ENCODE results near the gene NRN1L.

Gene NRN1L

DNA sequence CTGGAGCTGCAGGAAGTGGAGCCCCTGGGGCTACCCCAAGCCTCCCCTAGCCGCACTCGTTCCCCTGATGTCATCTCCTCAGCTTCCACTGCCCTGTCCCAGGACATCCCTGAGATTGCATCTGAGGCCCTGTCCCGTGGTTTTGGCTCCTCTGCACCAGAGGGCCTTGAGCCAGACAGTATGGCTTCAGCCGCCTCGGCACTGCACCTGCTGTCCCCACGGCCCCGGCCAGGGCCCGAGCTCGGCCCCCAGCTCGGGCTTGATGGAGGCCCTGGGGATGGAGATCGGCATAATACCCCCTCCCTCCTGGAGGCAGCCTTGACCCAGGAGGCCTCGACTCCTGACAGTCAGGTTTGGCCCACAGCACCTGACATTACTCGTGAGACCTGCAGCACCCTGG is 4.1 kb upstream of the NRN1L start:
- DNase-seq (ENCODE audit: extremely low spot score, insufficient read length, low read depth) (no peak), FAIRE-seq (no peak)

DNA sequence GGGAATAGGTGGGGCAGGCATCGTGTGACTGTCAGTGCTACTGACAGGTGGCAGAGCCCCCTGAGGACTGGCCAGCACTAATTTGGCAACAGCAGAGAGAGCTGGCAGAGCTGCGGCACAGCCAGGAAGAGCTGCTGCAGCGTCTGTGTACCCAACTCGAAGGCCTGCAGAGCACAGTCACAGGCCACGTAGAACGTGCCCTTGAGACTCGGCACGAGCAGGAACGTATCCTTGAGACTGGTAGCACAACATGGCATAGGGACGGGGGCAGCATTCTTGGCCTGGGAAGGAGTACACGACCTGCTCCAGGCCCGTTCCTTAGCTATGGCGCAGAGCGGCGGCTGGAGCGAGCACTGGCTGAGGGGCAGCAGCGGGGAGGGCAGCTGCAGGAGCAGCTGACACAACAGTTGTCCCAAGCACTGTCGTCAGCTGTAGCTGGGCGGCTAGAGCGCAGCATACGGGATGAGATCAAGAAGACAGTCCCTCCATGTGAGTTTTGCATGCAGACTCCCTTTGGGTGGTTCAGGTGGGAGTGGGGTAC is 3.0 kb upstream of the NRN1L start:
- DNase-seq (ENCODE audit: extremely low spot score, insufficient read length, low read depth) (no peak), FAIRE-seq (no peak)

DNA sequence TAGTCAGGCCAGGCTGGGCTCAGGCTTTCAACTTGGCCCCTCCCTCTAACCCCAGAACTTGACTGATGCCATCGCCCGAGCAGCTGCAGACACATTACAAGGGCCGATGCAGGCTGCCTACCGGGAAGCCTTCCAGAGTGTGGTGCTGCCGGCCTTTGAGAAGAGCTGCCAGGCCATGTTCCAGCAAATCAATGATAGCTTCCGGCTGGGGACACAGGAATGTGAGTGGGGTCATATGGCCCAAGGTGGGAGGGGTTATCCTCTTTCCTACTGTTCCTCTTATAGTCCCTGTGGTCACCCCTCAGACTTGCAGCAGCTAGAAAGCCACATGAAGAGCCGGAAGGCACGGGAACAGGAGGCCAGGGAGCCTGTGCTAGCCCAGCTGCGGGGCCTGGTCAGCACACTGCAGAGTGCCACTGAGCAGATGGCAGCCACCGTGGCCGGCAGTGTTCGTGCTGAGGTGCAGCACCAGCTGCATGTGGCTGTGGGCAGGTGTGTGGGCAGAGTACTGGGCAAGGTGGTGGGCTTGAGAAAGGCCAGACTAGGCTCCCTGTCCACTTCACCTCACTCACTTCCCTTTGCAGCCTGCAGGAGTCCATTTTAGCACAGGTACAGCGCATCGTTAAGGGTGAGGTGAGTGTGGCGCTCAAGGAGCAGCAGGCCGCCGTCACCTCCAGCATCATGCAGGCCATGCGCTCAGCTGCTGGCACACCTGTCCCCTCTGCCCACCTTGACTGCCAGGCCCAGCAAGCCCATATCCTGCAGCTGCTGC is 2.1 kb upstream of the NRN1L start:
- FAIRE-seq (no peak), DNase-seq (ENCODE audit: extremely low spot score, insufficient read length, low read depth) (no peak)

DNA sequence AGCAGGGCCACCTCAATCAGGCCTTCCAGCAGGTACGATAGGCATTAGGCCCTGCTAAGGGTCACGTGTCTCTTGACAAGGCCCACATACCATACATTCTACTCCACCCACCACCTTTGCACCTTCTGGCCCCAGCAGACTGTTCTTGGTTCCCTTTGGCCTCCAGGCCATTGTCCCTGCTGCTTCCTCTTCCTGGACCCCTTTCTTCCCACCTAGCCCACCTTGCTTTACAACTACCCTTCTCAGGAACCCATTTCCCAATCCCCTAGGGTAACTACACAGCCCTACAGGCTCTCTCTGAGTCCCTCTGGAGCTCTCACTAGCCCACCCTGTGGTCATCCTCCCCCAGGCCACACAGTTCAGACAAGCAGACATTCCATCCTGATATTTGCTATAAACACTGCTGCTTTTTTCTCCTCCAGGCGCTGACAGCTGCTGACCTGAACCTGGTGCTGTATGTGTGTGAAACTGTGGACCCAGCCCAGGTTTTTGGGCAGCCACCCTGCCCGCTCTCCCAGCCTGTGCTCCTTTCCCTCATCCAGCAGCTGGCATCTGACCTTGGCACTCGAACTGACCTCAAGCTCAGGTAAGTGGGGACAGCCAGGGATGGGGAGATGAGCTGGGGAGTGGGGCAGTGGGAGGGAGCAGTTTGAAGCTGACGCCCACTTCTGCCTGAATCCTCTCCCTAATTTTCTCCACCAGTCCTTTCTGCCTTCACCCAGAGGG is 1.4 kb upstream of the NRN1L start:
- FAIRE-seq: peak; percentile 67
- DNase-seq (ENCODE audit: extremely low spot score, insufficient read length, low read depth): no peak

DNA sequence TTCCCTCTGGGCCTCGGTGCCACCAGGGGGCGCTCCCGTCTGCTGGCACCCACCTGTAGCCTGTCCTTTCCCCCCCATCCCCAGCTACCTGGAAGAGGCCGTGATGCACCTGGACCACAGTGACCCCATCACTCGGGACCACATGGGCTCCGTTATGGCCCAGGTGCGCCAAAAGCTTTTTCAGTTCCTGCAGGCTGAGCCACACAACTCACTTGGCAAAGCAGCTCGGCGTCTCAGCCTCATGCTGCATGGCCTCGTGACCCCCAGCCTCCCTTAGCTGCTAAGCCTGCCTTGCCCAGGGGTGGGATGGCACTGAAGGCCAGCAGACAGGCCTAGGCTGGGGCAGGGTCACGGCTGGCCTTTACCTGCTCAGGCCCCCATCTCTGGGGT is 818 bp upstream of the NRN1L start:
- FAIRE-seq: no peak
- DNase-seq (ENCODE audit: extremely low spot score, insufficient read length, low read depth): peak; percentile 71

DNA sequence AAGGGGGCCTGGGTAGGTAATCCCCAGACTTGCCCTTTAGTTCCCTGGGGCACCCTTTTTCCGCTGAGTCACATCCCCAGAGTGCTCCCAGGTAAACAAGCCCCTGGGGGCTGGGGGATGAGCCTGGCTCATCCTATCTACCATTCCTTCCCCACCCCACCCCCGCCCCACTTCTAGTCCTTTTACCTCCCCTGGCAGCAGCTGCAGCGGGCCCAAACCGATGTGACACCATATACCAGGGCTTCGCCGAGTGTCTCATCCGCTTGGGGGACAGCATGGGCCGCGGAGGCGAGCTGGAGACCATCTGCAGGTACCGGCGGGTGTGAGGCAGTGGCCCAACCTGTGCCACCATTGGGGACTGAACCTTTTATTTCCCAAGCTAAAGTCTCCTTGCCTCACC is 860 bp downstream of the NRN1L start:
- DNase-seq (ENCODE audit: extremely low spot score, insufficient read length, low read depth) (no peak), FAIRE-seq (no peak)

DNA sequence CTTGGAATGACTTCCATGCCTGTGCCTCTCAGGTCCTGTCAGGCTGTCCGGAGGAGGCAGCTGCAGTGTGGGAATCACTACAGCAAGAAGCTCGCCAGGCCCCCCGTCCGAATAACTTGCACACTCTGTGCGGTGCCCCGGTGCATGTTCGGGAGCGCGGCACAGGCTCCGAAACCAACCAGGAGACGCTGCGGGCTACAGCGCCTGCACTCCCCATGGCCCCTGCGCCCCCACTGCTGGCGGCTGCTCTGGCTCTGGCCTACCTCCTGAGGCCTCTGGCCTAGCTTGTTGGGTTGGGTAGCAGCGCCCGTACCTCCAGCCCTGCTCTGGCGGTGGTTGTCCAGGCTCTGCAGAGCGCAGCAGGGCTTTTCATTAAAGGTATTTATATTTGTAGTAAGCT is 1.3 kb downstream of the NRN1L start:
- FAIRE-seq (no peak), DNase-seq (ENCODE audit: extremely low spot score, insufficient read length, low read depth) (no peak)

DNA sequence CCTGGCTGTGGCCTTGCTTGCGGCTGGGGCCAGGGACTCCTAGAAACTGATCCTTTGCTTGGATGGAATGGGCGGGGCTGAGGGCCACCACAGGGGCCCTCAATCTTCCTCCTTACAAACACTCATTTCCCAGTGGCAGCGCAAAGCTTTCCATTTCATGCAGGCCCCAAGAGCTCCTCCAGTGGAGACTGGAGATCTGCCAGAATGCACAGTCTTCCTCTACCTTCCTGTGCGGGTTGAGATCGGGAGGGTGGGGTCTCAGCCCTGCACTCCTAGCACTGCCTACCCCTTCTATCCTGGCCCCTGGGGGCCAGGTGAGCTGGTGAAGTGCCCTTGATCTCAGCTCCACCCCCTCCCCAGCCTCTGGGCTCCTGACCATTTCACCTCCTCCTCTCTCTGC is 1.7 kb downstream of the NRN1L start:
- FAIRE-seq (no peak), DNase-seq (ENCODE audit: extremely low spot score, insufficient read length, low read depth) (no peak)

DNA sequence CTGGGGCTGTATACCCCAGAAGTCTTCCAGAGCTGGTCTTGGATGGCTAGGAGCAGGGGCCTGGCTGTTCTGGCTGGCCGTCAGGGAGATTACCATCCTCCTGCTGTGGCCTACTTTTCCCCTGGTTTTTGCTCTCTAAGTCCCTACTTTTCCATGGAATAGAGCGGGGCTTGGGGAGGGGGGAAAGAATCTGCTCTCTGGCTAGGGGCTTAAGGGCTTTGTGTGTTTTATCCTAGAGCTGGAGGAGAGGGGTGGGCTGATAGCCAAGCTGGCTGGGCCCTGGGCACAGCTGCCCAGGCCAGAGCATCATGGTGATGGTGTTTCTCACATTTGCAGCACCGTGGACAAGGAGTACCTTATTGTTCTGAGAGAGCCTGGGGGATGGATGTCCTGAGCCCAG is 3.6 kb downstream of the NRN1L start:
- DNase-seq (ENCODE audit: extremely low spot score, insufficient read length, low read depth): no peak
- no peak for FAIRE-seq

DNA sequence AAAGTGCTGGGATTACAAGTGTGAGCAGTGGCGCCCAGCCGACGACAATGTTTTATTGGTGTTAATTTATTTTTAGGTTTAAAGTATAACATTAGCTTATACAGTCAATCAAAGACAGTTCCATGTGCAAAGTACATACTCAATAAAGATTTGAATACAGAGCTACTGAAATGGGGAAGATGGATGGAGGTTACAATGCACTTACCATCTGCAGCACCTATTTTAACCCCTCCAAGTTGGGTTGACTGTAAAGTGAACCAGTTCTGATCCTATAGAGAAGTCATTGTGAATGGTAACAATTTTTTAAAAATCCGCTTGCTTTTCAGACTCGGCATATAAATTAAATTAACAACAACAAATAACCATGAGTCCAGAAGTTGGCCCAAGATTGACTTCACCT is 7.7 kb downstream of the NRN1L start:
- DNase-seq (ENCODE audit: extremely low spot score, insufficient read length, low read depth) (no peak), FAIRE-seq (no peak)

DNA sequence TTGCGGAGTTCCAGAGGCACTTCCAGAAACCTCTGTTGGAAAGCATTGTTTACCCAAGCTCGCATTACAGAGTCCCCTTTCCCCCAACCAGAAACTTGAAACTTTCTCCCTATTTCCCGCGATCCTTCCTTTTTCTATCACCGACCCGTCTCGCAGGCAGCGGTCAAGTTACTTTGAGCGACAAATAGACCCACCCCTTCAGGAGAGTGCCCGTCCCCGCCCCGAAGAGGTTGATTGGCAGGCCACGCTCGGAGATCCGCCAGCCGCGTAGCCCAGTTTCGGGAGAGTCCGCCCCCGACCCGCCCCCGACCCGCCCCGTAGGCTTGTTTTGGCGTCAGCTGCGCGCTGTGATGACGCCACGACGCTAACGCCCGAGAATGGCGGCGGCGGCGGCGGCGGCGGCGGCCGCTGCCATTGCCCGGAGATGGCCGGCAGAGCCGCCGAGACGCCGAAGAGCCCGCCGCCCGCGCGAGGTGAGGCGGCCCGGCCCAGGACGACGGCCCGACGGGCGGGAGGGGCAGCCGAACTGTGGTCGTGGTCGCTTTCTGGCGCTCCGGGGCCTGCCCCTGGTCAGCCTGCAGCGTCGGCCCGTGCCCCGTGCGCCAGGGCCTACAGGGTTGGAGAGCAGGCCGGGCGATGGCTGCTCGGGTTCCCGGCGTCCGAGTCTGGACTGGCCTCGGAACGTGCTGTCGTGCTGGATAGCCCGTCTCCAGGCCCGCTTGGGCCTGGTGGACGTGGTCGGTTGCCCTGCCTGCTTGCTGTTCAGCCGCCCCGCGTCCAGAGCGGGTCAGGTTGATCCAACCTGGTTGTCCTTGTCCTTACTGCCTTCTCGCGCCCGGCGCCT is 8.4 kb downstream of the NRN1L start, which contains the start of gene PSKH1:
Gene PSKH1 (plus strand): TSS at position 356 of the 844 bp plus-strand sequence. CDS start 15,496 bp downstream, outside the sequence.
- peak; percentile 80 for FAIRE-seq
- DNase-seq (ENCODE audit: extremely low spot score, insufficient read length, low read depth): peak; percentile 99

DNA sequence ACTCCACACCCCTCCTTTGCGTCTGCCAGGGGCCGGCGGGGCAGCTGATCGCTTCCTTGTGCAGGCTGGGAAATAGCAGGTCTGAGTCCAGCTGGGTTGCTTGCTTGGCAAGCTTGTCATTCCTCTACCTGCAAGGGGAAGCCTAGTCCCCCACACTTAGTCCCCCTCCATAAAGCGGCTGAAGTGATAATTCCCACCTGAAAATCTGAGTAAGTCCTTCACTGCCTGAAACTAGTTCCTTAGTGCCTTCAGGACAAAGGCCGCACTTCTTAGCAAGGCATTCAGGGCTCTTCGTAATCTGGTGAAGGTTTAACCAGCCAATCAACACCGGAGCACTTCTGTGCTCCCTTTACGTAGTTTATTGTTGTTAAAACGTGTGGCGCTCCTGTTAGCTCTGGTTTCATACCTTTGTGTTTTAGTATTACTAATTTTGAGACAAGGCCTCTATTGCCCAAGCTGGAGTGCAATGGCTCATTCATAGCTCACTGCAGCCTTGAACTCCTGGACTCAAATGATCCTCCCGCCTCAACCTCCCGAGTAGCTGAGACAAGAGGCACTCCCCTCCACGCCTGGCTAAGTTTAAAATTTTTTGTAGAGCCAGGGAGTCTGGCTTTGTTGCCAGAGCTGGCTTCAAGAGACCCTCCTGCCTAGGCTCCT is 9.2 kb downstream of the NRN1L start:
- DNase-seq (ENCODE audit: extremely low spot score, insufficient read length, low read depth) (no peak), FAIRE-seq (no peak)

DNA sequence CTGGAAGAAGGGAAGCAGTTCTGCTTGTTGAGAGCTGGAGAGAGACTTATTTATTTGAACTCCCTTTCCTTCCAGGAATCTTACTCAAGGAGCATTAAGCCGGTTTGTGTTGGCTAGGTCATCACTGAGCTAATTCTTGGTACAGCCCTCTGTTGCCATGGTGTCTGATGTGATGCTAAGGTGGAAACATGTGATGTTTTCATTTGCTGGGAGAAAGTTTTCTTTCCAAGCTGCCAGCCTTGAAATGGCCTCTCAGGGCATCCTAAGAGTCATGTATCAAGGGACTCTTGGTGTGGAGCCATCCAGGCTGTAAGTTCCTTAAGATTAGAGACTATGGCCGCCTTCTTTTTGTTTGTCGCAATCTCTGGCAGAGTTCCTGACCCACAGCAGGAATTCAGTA is 12.5 kb downstream of the NRN1L start:
- DNase-seq (ENCODE audit: extremely low spot score, insufficient read length, low read depth) (no peak), FAIRE-seq (no peak)

DNA sequence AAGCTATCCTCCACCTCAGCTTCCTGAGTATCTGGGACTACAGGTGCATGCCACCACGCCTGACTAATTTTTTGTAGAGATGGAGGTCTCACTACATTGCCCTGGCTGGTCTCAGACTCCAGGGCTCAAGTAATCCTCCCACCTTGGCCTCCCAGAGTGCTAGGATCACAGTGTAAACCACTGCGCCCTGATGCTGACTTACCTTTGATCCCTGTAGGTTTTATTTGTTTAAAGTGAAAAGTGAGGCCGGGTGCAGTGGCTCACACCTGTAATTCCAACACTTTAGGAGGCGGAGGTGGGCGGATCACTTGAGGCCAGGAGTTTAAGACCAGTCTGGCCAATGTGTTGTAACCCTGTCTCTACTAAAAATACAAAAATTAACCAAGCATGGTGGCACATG is 17.0 kb downstream of the NRN1L start:
- no peak for FAIRE-seq
- no peak for DNase-seq (ENCODE audit: extremely low spot score, insufficient read length, low read depth)

DNA sequence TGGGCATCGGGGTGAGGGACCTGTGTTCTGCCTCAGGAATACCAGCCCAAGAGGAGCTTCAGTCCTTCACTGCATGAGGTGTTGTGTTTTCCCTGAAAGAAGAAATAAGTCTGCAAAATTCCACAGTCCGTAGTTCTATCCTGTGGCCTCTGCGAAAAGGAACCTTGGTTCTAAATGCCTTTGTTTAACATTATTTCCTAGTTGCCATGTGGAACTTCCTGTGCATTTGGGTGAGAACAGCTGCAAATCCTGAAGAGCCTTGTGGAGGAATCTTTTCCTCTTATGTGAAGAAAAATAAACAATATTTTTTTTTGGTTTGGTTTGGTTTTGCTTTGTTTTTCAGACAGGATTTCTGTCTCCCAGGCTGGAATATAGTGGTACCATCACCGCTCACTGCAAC is 18.1 kb downstream of the NRN1L start:
- DNase-seq (ENCODE audit: extremely low spot score, insufficient read length, low read depth) (no peak), FAIRE-seq (no peak)

DNA sequence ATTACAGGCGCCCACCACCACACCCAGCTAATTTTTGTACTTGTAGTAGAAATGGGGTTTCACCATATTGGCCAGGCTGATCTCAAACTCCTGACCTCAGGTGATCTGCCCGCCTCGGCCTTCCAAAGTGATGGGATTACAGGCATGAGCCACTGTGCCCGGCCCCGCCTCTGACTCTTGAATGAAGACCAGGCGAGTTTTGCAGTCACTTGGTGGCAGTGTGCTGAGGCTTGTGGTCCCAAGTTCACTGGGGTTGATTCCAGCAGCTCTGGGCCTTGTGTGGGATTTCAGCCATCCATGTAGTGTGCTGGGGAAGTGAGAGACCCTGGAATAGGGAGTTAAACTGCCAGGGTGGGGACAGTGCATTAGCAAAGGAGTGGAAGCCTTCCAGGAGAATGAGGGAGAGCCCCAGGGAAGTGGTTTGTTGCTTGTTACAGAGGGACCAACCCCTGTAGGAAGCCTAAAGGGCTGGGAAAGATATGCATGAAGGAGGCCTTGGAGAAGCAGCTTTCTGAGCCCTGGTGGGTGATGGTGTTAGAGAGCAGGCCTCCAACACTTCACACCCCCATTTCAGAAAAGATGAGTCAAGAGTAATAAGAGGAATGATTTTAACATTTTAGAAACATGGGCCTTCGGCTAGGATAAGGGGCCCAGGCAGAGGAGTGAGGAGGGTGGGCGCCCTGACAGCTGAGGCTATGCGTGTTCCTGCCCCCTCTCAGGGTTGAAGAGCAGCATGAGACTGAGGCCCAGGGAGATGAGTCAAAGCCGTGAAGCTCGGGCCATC is 22.9 kb downstream of the NRN1L start:
- FAIRE-seq (no peak), DNase-seq (ENCODE audit: extremely low spot score, insufficient read length, low read depth) (no peak)

DNA sequence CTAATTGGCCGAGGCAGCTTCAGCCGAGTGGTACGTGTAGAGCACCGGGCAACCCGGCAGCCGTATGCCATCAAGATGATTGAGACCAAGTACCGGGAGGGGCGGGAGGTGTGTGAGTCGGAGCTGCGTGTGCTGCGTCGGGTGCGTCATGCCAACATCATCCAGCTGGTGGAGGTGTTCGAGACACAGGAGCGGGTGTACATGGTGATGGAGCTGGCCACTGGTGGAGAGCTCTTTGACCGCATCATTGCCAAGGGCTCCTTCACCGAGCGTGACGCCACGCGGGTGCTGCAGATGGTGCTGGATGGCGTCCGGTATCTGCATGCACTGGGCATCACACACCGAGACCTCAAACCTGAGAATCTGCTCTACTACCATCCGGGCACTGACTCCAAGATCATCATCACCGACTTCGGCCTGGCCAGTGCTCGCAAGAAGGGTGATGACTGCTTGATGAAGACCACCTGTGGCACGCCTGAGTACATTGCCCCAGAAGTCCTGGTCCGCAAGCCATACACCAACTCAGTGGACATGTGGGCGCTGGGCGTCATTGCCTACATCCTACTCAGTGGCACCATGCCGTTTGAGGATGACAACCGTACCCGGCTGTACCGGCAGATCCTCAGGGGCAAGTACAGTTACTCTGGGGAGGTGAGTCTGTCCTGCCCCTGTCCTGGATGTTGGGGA is 24.5 kb downstream of the NRN1L start:
- DNase-seq (ENCODE audit: extremely low spot score, insufficient read length, low read depth): no peak
- FAIRE-seq: no peak

DNA sequence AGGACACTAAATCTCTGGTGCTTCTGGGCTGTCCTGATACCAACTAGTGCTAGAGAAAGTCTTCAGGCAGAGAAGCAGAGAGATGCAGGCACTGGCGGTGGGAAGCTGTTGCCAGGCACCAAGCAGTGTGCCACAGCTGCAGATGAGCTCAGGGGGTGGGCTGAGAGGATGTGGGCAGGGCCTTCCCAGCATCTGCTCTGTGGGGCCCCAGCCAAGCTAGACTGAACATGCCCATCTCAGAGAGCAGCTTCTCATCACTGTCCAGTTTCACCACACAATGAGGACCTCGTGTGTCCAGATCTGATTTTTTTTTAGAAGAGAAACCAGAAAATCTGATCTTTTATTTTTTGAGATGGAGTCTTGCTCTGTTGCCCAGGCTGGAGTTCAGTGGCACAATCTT is 25.5 kb downstream of the NRN1L start:
- DNase-seq (ENCODE audit: extremely low spot score, insufficient read length, low read depth) (no peak), FAIRE-seq (no peak)
